Cardiac muscle cell (in vitro differentiated cells and primary cell): ENCODE results near the gene EAPP. TPM values are rescaled to one million over a fixed set of nuclear protein-coding genes. Genes with fewer than 3 reads are reported as not detected.
"Not testable (repeated sequence)": the region's sequence is repeated elsewhere in the genome, so short reads cannot be mapped to it uniquely, and the experiment has no call there.

Experiments used
- DNase-seq, 2 donors: peaks; one replicate each; pipeline versions ENCODE4 v3.0.0 to v3.0.0-alpha.2; 2010 to 2017; ENCODE audit warnings: low read depth in 1 of 2, low spot score in 1 of 2
- H3K27ac ChIP-seq: fragments of 200-600 bp; sonication (generic); 2 replicates; pipeline ENCODE4 v1.5.1; 2016
- H3K27me3 ChIP-seq: fragments of 200-600 bp; sonication (generic); 2 replicates; pipeline ENCODE4 v1.6.0; 2016; ENCODE audit warnings: control low read depth
- H3K36me3 ChIP-seq: fragments of 200-600 bp; sonication (generic); 2 replicates; pipeline ENCODE4 v1.5.1; 2016; ENCODE audit warnings: control low read depth
- H3K4me1 ChIP-seq: fragments of 200-600 bp; sonication (generic); 2 replicates; pipeline ENCODE4 v1.8.1; 2017; ENCODE audit warnings: low read depth, mild to moderate bottlenecking, mixed run types
- H3K4me3 ChIP-seq: fragments of 200-600 bp; sonication (generic); 2 replicates; pipeline ENCODE4 v1.5.1; 2016; ENCODE audit warnings: mild to moderate bottlenecking
- H3K9me3 ChIP-seq: fragments of 200-600 bp; sonication (generic); 2 replicates; pipeline ENCODE4 v1.5.1; 2017; ENCODE audit warnings: low read depth, mild to moderate bottlenecking, control low read depth
- CTCF ChIP-seq: IDR thresholded peaks from 2 replicates; pipeline ENCODE4 v1.5.1; 2012; ENCODE audit warnings: low read depth, mild to moderate bottlenecking, low read length
- polyA plus RNA-seq: library from polyadenylated mRNA; unstranded; fragments of >200 nt; fragmentation: Nextera tagmentation; extraction: Ambion mirVana; gene quantifications from 2 replicates; pipeline ENCODE4 v1.2.1, GENCODE V29; 2016
- total RNA-seq: library from RNA; depleted of rRNA; stranded (reverse); fragments of >200 nt; gene quantifications from 2 replicates; pipeline ENCODE4 v1.2.3, GENCODE V29; 2016

The EAPP gene
- total and polyA plus RNA-seq, 2 experiments from 2014 or later, result 42.4 to 53.2 TPM

- Histone ChIP-seq H3K9me3 (no peaks in the 10 kb centered on the region), H3K36me3 (peaks cover 16% of the 10 kb centered on the region), H3K4me3 (no peak overlapping the region), H3K27ac (peak overlapping the region; percentile 32), H3K27me3 (no peaks in the 10 kb centered on the region), H3K4me1 (peaks cover 5% of the 10 kb centered on the region)
- no peak for DNase-seq
- TF ChIP-seq CTCF, result no peak
Measured at GRCh38 chr14:34537677-34538009, 1.9 kb downstream of the EAPP start.

GRCh38 chr14:34536951-34537676, 2.4 kb downstream of the EAPP start:
- H3K27me3 ChIP-seq, result no peaks in the 10 kb centered on the region
- H3K9me3 ChIP-seq, result no peaks in the 10 kb centered on the region
- peaks cover 5% of the 10 kb centered on the region for H3K4me1 ChIP-seq
- peak overlapping the region; percentile 32 for H3K27ac ChIP-seq
- TF ChIP-seq CTCF, result no peak
- peaks cover 16% of the 10 kb centered on the region for H3K36me3 ChIP-seq
- peak in 1 of 2 donors; percentile 76 for DNase-seq
- H3K4me3 ChIP-seq, result no peak overlapping the region

GRCh38 chr14:34527591-34527990, 11.9 kb downstream of the EAPP start:
- H3K27me3 ChIP-seq, result no peaks in the 10 kb centered on the region
- H3K4me1 ChIP-seq, result no peaks in the 10 kb centered on the region
- H3K36me3 ChIP-seq, result peaks cover 65% of the 10 kb centered on the region
- no peak for DNase-seq
- H3K27ac ChIP-seq, result no peak overlapping the region
- no peaks in the 10 kb centered on the region for H3K9me3 ChIP-seq
- TF ChIP-seq CTCF, result no peak
- H3K4me3 ChIP-seq, result no peak overlapping the region

- H3K27ac ChIP-seq, H3K27me3 ChIP-seq, H3K9me3 ChIP-seq, H3K4me3 ChIP-seq, DNase-seq, H3K4me1 ChIP-seq: not testable (repeated sequence)
- H3K36me3 ChIP-seq, result peaks cover 57% of the 10 kb centered on the region
Measured at GRCh38 chr14:34524216-34524615, 15.3 kb downstream of the EAPP start.

GRCh38 chr14:34522496-34522895, 17.0 kb downstream of the EAPP start:
- no peaks in the 10 kb centered on the region for H3K4me1 ChIP-seq
- no peaks in the 10 kb centered on the region for H3K27me3 ChIP-seq
- TF ChIP-seq CTCF, result no peak
- no peaks in the 10 kb centered on the region for H3K9me3 ChIP-seq
- peaks cover 55% of the 10 kb centered on the region for H3K36me3 ChIP-seq
- no peak overlapping the region for H3K27ac ChIP-seq
- DNase-seq, result no peak
- no peak overlapping the region for H3K4me3 ChIP-seq

GRCh38 chr14:34521071-34521470, 18.4 kb downstream of the EAPP start:
- H3K27ac ChIP-seq, H3K4me3 ChIP-seq, H3K27me3 ChIP-seq, H3K9me3 ChIP-seq, DNase-seq, H3K4me1 ChIP-seq: not testable (repeated sequence)
- peaks cover 49% of the 10 kb centered on the region for H3K36me3 ChIP-seq

GRCh38 chr14:34520304-34520970, 19.1 kb downstream of the EAPP start:
- not testable (repeated sequence) for DNase-seq, H3K4me3 ChIP-seq, H3K27ac ChIP-seq, H3K9me3 ChIP-seq, H3K27me3 ChIP-seq, H3K4me1 ChIP-seq
- H3K36me3 ChIP-seq, result peaks cover 49% of the 10 kb centered on the region
